HG03097 (cell line): ENCODE measurements around the gene ITK.

Source experiments
- ATAC-seq: cut with Tn5 transposase; IDR thresholded peaks from one replicate; pipeline ENCODE4 v1.9.1; 2021; ENCODE audit not compliant: unreplicated experiment, low FRiP score

ITK gene

GRCh38 chr5:157303023-157303422 lies 122.4 kb downstream of the ITK start:
- ATAC-seq, result no peak

GRCh38 chr5:157303667-157304327 lies 123.2 kb downstream of the ITK start:
- ATAC-seq, result no peak
